H9 (cell line): ENCODE results near the gene PARD3. TPM values are rescaled to one million over a fixed set of nuclear protein-coding genes. Genes with fewer than 3 reads are reported as not detected.

Experiments
- DNase-seq: peaks from one replicate; pipeline ENCODE4 v3.0.0-alpha.2; 2017
- H2AFZ ChIP-seq: one replicate; pipeline ENCODE4 v1.6.1; 2013; ENCODE audit warnings: mild to moderate bottlenecking, low read length, control low read depth, moderate library complexity
- H2AK5ac ChIP-seq: 2 replicates; pipeline ENCODE4 v1.6.1; 2013; ENCODE audit warnings: low read length, control low read depth, mixed read lengths; ENCODE audit not compliant: insufficient read length
- H2BK120ac ChIP-seq: one replicate; pipeline ENCODE4 v1.6.1; 2013; ENCODE audit warnings: low read depth, mild to moderate bottlenecking, low read length, control low read depth, inconsistent platforms; ENCODE audit not compliant: poor library complexity, severe bottlenecking
- H2BK12ac ChIP-seq: 2 replicates; pipeline ENCODE4 v1.6.1; 2013; ENCODE audit warnings: low read length, control low read depth, mixed read lengths, low read depth; ENCODE audit not compliant: insufficient read length
- H2BK15ac ChIP-seq: 2 replicates; pipeline ENCODE4 v1.6.1; 2013; ENCODE audit warnings: low read depth, low read length, control low read depth
- H2BK20ac ChIP-seq: one replicate; pipeline ENCODE4 v1.6.1; 2013; ENCODE audit warnings: low read depth, mild to moderate bottlenecking, low read length, control low read depth, inconsistent platforms; ENCODE audit not compliant: poor library complexity, severe bottlenecking
- H2BK5ac ChIP-seq: 2 replicates; pipeline ENCODE4 v1.6.1; 2013; ENCODE audit warnings: low read length, control low read depth, mixed read lengths; ENCODE audit not compliant: insufficient read length
- H3K14ac ChIP-seq: 2 replicates; pipeline ENCODE4 v1.6.1; 2013; ENCODE audit warnings: low read length, control low read depth; ENCODE audit not compliant: insufficient read depth
- H3K18ac ChIP-seq: 2 replicates; pipeline ENCODE4 v1.6.1; 2013; ENCODE audit warnings: low read depth, mild to moderate bottlenecking, mixed read lengths, low read length, control low read depth; ENCODE audit not compliant: insufficient read length
- H3K23ac ChIP-seq: 2 replicates; pipeline ENCODE4 v1.6.1; 2013; ENCODE audit warnings: low read length, control low read depth, mixed read lengths, low read depth; ENCODE audit not compliant: insufficient read length
- H3K23me2 ChIP-seq: 2 replicates; pipeline ENCODE4 v1.6.1; 2013; ENCODE audit warnings: low read depth, mild to moderate bottlenecking, mixed read lengths, low read length, control low read depth; ENCODE audit not compliant: insufficient read length, poor library complexity, severe bottlenecking
- H3K27ac ChIP-seq: 2 replicates; pipeline ENCODE4 v1.5.1; 2013; ENCODE audit warnings: low read length, control low read depth, mixed read lengths, low read depth; ENCODE audit not compliant: insufficient read length
- H3K27me3 ChIP-seq: 2 replicates; pipeline ENCODE4 v1.6.1; 2013; ENCODE audit warnings: low read length, control low read depth, inconsistent platforms; ENCODE audit not compliant: insufficient read depth
- H3K4ac ChIP-seq: 2 replicates; pipeline ENCODE4 v1.6.1; 2013; ENCODE audit warnings: low read depth, mild to moderate bottlenecking, control low read depth, inconsistent platforms, low read length, moderate library complexity
- H3K4me1 ChIP-seq: 2 replicates; pipeline ENCODE4 v1.6.1; 2013; ENCODE audit warnings: low read length, control low read depth, inconsistent platforms; ENCODE audit not compliant: insufficient read depth
- H3K4me2 ChIP-seq: 2 replicates; pipeline ENCODE4 v1.6.1; 2013; ENCODE audit warnings: low read length, control low read depth, mixed read lengths; ENCODE audit not compliant: insufficient read length, insufficient read depth
- H3K56ac ChIP-seq: 2 replicates; pipeline ENCODE4 v1.6.1; 2013; ENCODE audit warnings: low read depth, mild to moderate bottlenecking, mixed read lengths, low read length, control low read depth; ENCODE audit not compliant: insufficient read length
- H3K79me1 ChIP-seq: 2 replicates; pipeline ENCODE4 v1.6.1; 2013; ENCODE audit warnings: low read depth, mild to moderate bottlenecking, moderate library complexity, low read length, control low read depth, inconsistent platforms; ENCODE audit not compliant: insufficient read depth, poor library complexity, severe bottlenecking
- H3K79me2 ChIP-seq: 2 replicates; pipeline ENCODE4 v1.6.1; 2013; ENCODE audit warnings: low read length, control low read depth, inconsistent platforms; ENCODE audit not compliant: insufficient read depth
- H3K9ac ChIP-seq: 2 replicates; pipeline ENCODE4 v1.6.1; 2013; ENCODE audit warnings: low read length, control low read depth, mixed read lengths; ENCODE audit not compliant: insufficient read length; ENCODE audit errors: extremely low read depth
- H3K9me3 ChIP-seq: one replicate; pipeline ENCODE4 v1.6.1; 2013; ENCODE audit warnings: low read depth, low read length, inconsistent platforms; ENCODE audit not compliant: control insufficient read depth
- H3T11ph ChIP-seq: one replicate; pipeline ENCODE4 v1.6.1; 2013; ENCODE audit warnings: mild to moderate bottlenecking, low read length, control low read depth, inconsistent platforms
- H4K20me1 ChIP-seq: one replicate; pipeline ENCODE4 v1.6.1; 2013; ENCODE audit not compliant: control insufficient read depth, insufficient read length, insufficient read depth
- H4K5ac ChIP-seq: 2 replicates; pipeline ENCODE4 v1.6.1; 2013; ENCODE audit warnings: low read depth, mild to moderate bottlenecking, mixed read lengths, low read length, control low read depth; ENCODE audit not compliant: insufficient read length
- H4K8ac ChIP-seq: replicated peaks from 2 replicates; pipeline ENCODE4 v1.6.1; 2013; ENCODE audit warnings: low read length, control low read depth, mixed read lengths, low read depth; ENCODE audit not compliant: insufficient read length
- H4K91ac ChIP-seq: 2 replicates; pipeline ENCODE4 v1.6.1; 2013; ENCODE audit warnings: low read depth, mild to moderate bottlenecking, moderate library complexity, mixed read lengths, low read length, control low read depth; ENCODE audit not compliant: insufficient read length
- H3K27ac Mint-ChIP-seq, 3 experiments: 2 replicates in 2 of 3; 3 replicates in 1 of 3; pipeline ENCODE4 v1.8.0; 2020 to 2021; ENCODE audit warnings: mixed read lengths in 3 of 3, mild to moderate bottlenecking in 1 of 3, moderate library complexity in 1 of 3
- H3K27me3 Mint-ChIP-seq: 2 replicates; pipeline ENCODE4 v1.8.0; 2021; ENCODE audit warnings: low read depth, mild to moderate bottlenecking, moderate library complexity, mixed read lengths
- H3K36me3 Mint-ChIP-seq, 3 experiments: 2 replicates in 2 of 3; 3 replicates in 1 of 3; pipeline ENCODE4 v1.8.0; 2020 to 2021; ENCODE audit warnings: low read depth in 3 of 3, mixed read lengths in 3 of 3; ENCODE audit not compliant: insufficient read depth in 1 of 3
- H3K4me1 Mint-ChIP-seq, 2 experiments: 2 replicates each; pipeline ENCODE4 v1.8.0; 2020; ENCODE audit warnings: mixed read lengths in 2 of 2
- H3K4me3 Mint-ChIP-seq, 2 experiments: 2 replicates in 1 of 2; 3 replicates in 1 of 2; pipeline ENCODE4 v1.8.0; 2020 to 2021; ENCODE audit warnings: mild to moderate bottlenecking in 2 of 2, mixed read lengths in 2 of 2, moderate library complexity in 1 of 2
- H3K9me3 Mint-ChIP-seq, 2 experiments: 2 replicates in 1 of 2; 3 replicates in 1 of 2; pipeline ENCODE4 v1.8.0; 2020; ENCODE audit warnings: mild to moderate bottlenecking in 2 of 2, mixed read lengths in 2 of 2, moderate library complexity in 1 of 2
- CTCF ChIP-seq: fragments of 200-600 bp; sonication (generic); conservative IDR thresholded peaks from 3 replicates; pipeline ENCODE4 v1.8.0; 2021; ENCODE audit warnings: antibody characterized with exemption, mild to moderate bottlenecking
- WGBS: extraction: QIAGEN DNeasy Blood & Tissue Kit; methylation state at CpG from one replicate; pipeline ENCODE4 v1.1.7; 2013; ENCODE audit warnings: missing lambda C conversion rate, low lambda C conversion rate, mixed read lengths; ENCODE audit not compliant: insufficient read length; ENCODE audit errors: extremely low coverage; 5-methylcytosine and 5-hydroxymethylcytosine counted together
- total RNA-seq: library from RNA; stranded (reverse); gene quantifications from 2 replicates; pipeline ENCODE4 v1.2.1, GENCODE V29; 2021

PARD3 gene
- total RNA-seq, 1 experiment from 2014 or later = 44.7 TPM

GRCh38 chr10:34063592-34063991, 751.5 kb downstream of the PARD3 start:
- H3K27ac Mint-ChIP-seq = no peak overlapping the region
- Histone ChIP-seq H3K56ac (no peak overlapping the region), H4K91ac (no peak overlapping the region), H3K4me1 (no peaks in the 10 kb centered on the region), H3T11ph (no peak overlapping the region), H2BK120ac (no peak overlapping the region), H3K4me2 (no peak overlapping the region), H4K8ac (no peak overlapping the region), H2BK5ac (no peak overlapping the region), H3K23ac (no peak overlapping the region), H3K27me3 (no peaks in the 10 kb centered on the region), H2AK5ac (no peak overlapping the region), H3K9ac (no peak overlapping the region), H4K5ac (no peak overlapping the region), H3K23me2 (no peaks in the 10 kb centered on the region), H3K14ac (no peak overlapping the region), H2BK20ac (no peak overlapping the region), H3K27ac (no peak overlapping the region), H3K9me3 (no peaks in the 10 kb centered on the region), H2AFZ (no peak overlapping the region), H3K79me2 (no peaks in the 10 kb centered on the region), H2BK15ac (no peak overlapping the region), H2BK12ac (no peak overlapping the region), H4K20me1 (no peaks in the 10 kb centered on the region), H3K4ac (no peak overlapping the region), H3K79me1 (no peaks in the 10 kb centered on the region), H3K18ac (no peak overlapping the region)
- no CpG with 5 or more reads among the region's 1 CpG for WGBS
- no peak for DNase-seq
- no peak for TF ChIP-seq CTCF
- H3K9me3 Mint-ChIP-seq = peaks cover 30 to 32% of the 10 kb centered on the region in 2 experiments
- H3K4me3 Mint-ChIP-seq = no peak overlapping the region
- peaks cover 8 to 33% (median 12%) of the 10 kb centered on the region in 3 experiments; a peak in 6 of 7 replicates for H3K36me3 Mint-ChIP-seq
- no peaks in the 10 kb centered on the region for H3K4me1 Mint-ChIP-seq
- H3K27me3 Mint-ChIP-seq = peaks cover 2% of the 10 kb centered on the region; the same call in 1 of the 2 replicates
